ENCODE data around the gene FAM111A.

DNA sequence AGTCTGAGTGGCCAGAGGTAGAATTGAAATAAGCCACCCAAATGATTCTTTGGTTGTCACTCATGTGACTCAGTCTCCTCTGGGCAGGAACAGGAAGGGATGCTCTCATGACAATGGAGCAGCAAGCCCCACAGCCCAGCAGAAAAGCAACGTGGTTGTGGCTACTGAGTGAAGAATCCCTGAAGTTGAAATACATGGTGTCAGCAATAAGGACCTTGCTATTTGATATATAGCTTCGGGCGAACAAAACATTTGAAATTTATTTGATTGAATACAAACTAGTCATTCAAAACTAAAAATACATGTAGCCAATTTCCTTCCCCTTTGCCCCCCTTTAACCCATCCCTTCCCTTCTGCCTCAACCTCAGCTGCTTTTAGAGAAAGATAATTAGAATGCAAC lies 14.8 kb downstream of the FAM111A start:
- TF ChIP-seq, protein P1, sequence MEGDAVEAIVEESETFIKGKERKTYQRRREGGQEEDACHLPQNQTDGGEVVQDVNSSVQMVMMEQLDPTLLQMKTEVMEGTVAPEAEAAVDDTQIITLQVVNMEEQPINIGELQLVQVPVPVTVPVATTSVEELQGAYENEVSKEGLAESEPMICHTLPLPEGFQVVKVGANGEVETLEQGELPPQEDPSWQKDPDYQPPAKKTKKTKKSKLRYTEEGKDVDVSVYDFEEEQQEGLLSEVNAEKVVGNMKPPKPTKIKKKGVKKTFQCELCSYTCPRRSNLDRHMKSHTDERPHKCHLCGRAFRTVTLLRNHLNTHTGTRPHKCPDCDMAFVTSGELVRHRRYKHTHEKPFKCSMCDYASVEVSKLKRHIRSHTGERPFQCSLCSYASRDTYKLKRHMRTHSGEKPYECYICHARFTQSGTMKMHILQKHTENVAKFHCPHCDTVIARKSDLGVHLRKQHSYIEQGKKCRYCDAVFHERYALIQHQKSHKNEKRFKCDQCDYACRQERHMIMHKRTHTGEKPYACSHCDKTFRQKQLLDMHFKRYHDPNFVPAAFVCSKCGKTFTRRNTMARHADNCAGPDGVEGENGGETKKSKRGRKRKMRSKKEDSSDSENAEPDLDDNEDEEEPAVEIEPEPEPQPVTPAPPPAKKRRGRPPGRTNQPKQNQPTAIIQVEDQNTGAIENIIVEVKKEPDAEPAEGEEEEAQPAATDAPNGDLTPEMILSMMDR (IDR thresholded peaks at IDR 0.05; ENCODE audit: insufficient read depth, low read depth, low read length): no peak
- TF ChIP-seq EZH2 (IDR thresholded peaks at IDR 0.05; ENCODE audit: insufficient read depth, low read length): no peak

All from astrocyte (in vitro differentiated cells and primary cell).